ENCODE results near the gene RB1. TPM values are rescaled to one million over a fixed set of nuclear protein-coding genes. Genes with fewer than 3 reads are reported as not detected.

The RB1 gene
- total and polyA plus RNA-seq, 9 of the 15 experiments (the other 6 are each of a cell fraction or from before 2014, with no cell fraction given) = 5.0 to 23.8 (median 17.9) TPM

DNA sequence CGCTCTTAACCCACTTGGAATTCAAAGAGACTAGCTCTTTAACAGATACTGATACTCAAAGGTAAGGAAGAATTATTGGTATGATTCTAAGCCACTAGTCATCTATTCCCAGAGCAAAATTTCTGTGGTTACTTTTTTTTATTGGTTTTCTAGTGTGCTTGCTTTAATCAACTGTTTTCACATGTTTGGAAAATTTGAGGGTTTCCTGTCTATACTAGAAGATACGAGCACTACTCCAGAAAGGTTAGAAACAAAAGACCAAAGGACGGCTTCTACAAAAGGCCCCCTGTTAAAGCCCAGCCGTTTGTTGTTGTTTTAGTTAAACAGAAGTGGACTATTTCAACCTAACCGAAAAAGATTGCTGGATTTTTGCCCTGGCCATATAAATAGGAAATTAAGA lies 127.9 kb downstream of the RB1 start:
- 70% methylated on average over 4 of the region's 5 CpGs for WGBS (ENCODE audit: insufficient coverage, low coverage, missing lambda C conversion rate)
- no peaks in the 10 kb centered on the region for H3K9me1 ChIP-seq (ENCODE audit: control insufficient read depth, insufficient read depth, low read length)
- ChIA-PET POLR2A (interaction anchor here (0.9 kb wide), 1 partner anchor 19 kb away, joined by 3 read pairs; no protein-coding TSS in a partner anchor), CTCF (ENCODE audit: low intra/inter-chr PET ratio) (no interaction called here)
- H2AFZ ChIP-seq (ENCODE audit: low read depth, low read length) = no peak overlapping the region
- H3K4me2 ChIP-seq (ENCODE audit: insufficient read depth, low read length) = no peak overlapping the region
- H3K9me3 ChIP-seq (replicated peaks; ENCODE audit: control insufficient read depth, insufficient read depth, low read depth, low read length) = no peaks in the 10 kb centered on the region
- no peak overlapping the region for H3K27ac ChIP-seq (ENCODE audit: extremely low read depth, low read depth, low read length)
- no peaks in the 10 kb centered on the region for H4K20me1 ChIP-seq (replicated peaks; ENCODE audit: control insufficient read depth, insufficient read depth, low read length)
- DNase-seq (ENCODE audit: extremely low read depth in 1 of 4, low spot score in 3 of 4) (no peak), ATAC-seq (no peak), FAIRE-seq (no peak)
- no peaks in the 10 kb centered on the region for H3K27me3 ChIP-seq (ENCODE audit: control insufficient read depth in 2 of 2, insufficient read depth in 2 of 2, low read length in 2 of 2)
- no peaks in the 10 kb centered on the region for H3K36me3 ChIP-seq (ENCODE audit: control insufficient read depth, insufficient read depth, low read length)
- no TSS peak for BruUV-seq (replicated peaks)
- in situ Hi-C loops (cut with MboI) (no loop called here), intact Hi-C loops (cut with micrococcal nuclease) (no loop called here)
- no peak for TF ChIP-seq MIER1 (IDR thresholded peaks at IDR 0.05; ENCODE audit: low read depth)
- no peak for TF ChIP-seq TCFL5 (CRISPR knock-in tag; conservative IDR thresholded peaks at IDR 0.05)
- no peak for TF ChIP-seq CBX5 (IDR thresholded peaks at IDR 0.05; ENCODE audit: borderline replicate concordance, low read depth)
- H3K9ac ChIP-seq (ENCODE audit: insufficient read depth in 1 of 2, low read depth in 2 of 2, low read length in 2 of 2) = no peak overlapping the region
- H3K4me1 ChIP-seq (replicated peaks in 1 of 2; ENCODE audit: control insufficient read depth in 2 of 2, insufficient read depth in 2 of 2, low read length in 2 of 2) = no peaks in the 10 kb centered on the region
- no peak overlapping the region for H3K4me3 ChIP-seq
- H3K79me2 ChIP-seq (ENCODE audit: control insufficient read depth, insufficient read depth, low read length) = no peaks in the 10 kb centered on the region

DNA sequence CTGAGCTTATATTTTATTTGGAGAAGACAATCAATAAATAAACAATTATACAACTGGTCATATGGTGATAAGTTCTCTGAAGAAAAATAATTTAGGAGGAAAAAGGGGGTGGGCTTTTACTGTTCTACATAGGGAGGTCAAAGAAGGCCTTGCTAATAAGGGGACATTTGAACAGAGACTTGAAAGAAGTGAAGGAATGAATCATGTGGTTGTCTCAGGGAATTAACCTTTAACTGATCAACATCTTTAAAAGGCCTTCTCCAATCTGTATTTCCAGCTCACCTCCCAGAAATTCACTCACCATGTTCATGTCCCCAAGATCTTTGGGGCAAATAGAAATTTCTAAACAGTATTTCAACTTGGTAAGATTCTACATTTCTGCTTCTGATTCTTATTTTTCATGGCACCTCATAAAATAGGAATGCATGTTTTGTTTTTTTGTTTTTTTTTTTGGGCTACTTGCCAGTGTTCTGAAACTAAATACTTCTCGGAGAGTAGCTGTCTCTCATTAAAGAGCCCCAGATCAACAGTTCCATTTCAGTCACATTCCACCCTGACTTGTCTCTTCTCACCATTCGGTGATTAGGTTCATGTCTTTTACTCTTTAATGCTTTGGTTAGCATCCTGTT lies 128.6 kb downstream of the RB1 start:
- H3K79me2 ChIP-seq (ENCODE audit: control insufficient read depth, insufficient read depth, low read length) = no peaks in the 10 kb centered on the region
- DNase-seq (ENCODE audit: extremely low read depth in 1 of 4, low spot score in 3 of 4) = no peak
- no peaks in the 10 kb centered on the region for H3K4me1 ChIP-seq (replicated peaks in 1 of 2; ENCODE audit: control insufficient read depth in 2 of 2, insufficient read depth in 2 of 2, low read length in 2 of 2)
- no peak overlapping the region for H3K9ac ChIP-seq (ENCODE audit: insufficient read depth in 1 of 2, low read depth in 2 of 2, low read length in 2 of 2)
- BruUV-seq (replicated peaks) = no TSS peak
- in situ Hi-C loops (cut with MboI) = no loop called here
- WGBS (ENCODE audit: insufficient coverage, low coverage, missing lambda C conversion rate) = 84% methylated on average over 2 of the region's 2 CpGs
- no peak for ATAC-seq
- FAIRE-seq = no peak
- no peaks in the 10 kb centered on the region for H3K9me1 ChIP-seq (ENCODE audit: control insufficient read depth, insufficient read depth, low read length)
- H3K27ac ChIP-seq (ENCODE audit: extremely low read depth, low read depth, low read length) = no peak overlapping the region
- H4K20me1 ChIP-seq (replicated peaks; ENCODE audit: control insufficient read depth, insufficient read depth, low read length) = no peaks in the 10 kb centered on the region
- CTCF ChIA-PET (ENCODE audit: low intra/inter-chr PET ratio) = no interaction called here
- intact Hi-C loops (cut with micrococcal nuclease) = no loop called here
- no peaks in the 10 kb centered on the region for H3K9me3 ChIP-seq (replicated peaks; ENCODE audit: control insufficient read depth, insufficient read depth, low read depth, low read length)
- H3K4me3 ChIP-seq = no peak overlapping the region
- H3K4me2 ChIP-seq (ENCODE audit: insufficient read depth, low read length) = no peak overlapping the region
- H3K36me3 ChIP-seq (ENCODE audit: control insufficient read depth, insufficient read depth, low read length) = no peaks in the 10 kb centered on the region
- POLR2A ChIA-PET = interaction anchor here (0.9 kb wide), 1 partner anchor 19 kb away, joined by 3 read pairs; no protein-coding TSS in a partner anchor
- no peaks in the 10 kb centered on the region for H3K27me3 ChIP-seq (ENCODE audit: control insufficient read depth in 2 of 2, insufficient read depth in 2 of 2, low read length in 2 of 2)
- H2AFZ ChIP-seq (ENCODE audit: low read depth, low read length) = no peak overlapping the region
- TF ChIP-seq RBM25 (IDR thresholded peaks at IDR 0.05; ENCODE audit: low read depth, low read length, severe bottlenecking) (no peak), ZNF324 (CRISPR knock-in tag; IDR thresholded peaks at IDR 0.05) (no peak), ZNF347 (CRISPR knock-in tag; IDR thresholded peaks at IDR 0.05; ENCODE audit: low read depth) (no peak), POLR3G (IDR thresholded peaks at IDR 0.05; ENCODE audit: extremely low read depth, insufficient read length, insufficient replicate concordance) (no peak), ZNF174 (CRISPR knock-in tag; IDR thresholded peaks at IDR 0.05) (no peak), KLF16 (IDR thresholded peaks at IDR 0.05) (no peak), ZSCAN32 (CRISPR knock-in tag; IDR thresholded peaks at IDR 0.05) (no peak), GATAD2B (IDR thresholded peaks at IDR 0.05; ENCODE audit: borderline replicate concordance) (no peak), CEBPB (tag; IDR thresholded peaks at IDR 0.05) (no peak), PHF8 (IDR thresholded peaks at IDR 0.05; ENCODE audit: borderline replicate concordance, low read length) (no peak), EP400 (IDR thresholded peaks at IDR 0.05) (no peak), ZNF282 (CRISPR knock-in tag; IDR thresholded peaks at IDR 0.05) (no peak), RBBP5 (IDR thresholded peaks at IDR 0.05; ENCODE audit: borderline replicate concordance, insufficient read depth, low read length, poor library complexity, severe bottlenecking) (no peak), ZNF311 (CRISPR knock-in tag; IDR thresholded peaks at IDR 0.05) (no peak)
- TF ChIP-seq, protein P1, sequence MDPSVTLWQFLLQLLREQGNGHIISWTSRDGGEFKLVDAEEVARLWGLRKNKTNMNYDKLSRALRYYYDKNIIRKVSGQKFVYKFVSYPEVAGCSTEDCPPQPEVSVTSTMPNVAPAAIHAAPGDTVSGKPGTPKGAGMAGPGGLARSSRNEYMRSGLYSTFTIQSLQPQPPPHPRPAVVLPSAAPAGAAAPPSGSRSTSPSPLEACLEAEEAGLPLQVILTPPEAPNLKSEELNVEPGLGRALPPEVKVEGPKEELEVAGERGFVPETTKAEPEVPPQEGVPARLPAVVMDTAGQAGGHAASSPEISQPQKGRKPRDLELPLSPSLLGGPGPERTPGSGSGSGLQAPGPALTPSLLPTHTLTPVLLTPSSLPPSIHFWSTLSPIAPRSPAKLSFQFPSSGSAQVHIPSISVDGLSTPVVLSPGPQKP (CRISPR knock-in tag; IDR thresholded peaks at IDR 0.05) = no peak

Data from K562 (cell line).